ENCODE data around the gene ANO5. TPM values are rescaled to one million over a fixed set of nuclear protein-coding genes. Genes with fewer than 3 reads are reported as not detected.

Gene ANO5
- total RNA-seq, 1 donor from 2014 or later, result 6.2 TPM

DNA sequence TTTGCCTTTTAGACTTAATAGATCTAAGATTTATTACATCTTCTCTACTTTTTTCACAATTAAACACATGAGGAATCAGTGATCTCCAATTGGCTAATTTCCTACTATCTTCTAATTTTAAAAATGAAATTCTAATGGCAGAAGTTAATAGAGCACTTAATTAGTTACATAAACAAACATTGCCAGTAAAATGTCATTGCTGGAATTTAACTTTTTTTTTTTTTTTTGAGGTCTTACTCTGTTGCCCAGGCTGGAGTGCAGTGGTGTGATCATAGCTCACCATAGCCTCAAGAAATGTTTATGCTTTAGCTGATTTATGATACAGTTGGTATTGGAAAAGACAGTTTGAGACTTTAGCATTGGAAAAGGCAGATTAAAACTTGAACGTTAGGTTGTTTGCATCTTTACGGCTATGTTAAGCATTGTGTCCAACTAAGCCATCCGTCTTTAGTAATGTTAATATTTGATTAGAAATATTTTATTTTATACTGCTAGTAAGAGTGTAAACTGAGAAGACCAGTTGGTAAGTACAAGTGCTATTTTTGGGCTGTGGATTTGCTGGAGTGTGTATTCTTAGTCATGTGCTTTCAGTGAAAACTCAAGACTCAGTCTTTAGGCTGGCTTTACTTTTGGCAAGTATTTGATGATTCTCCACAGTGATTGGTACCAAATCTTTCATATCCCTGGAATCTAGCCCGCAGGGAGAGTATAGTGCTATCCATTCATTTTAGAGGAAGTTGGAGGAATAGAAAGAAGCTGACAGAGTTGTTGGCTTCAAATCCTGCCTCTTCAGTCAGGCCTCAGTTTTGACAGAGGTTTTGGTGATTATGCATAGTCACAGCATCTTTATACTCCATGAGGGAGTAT lies 4.5 kb downstream of the ANO5 start:
- Mint-ChIP-seq H3K36me3 (ENCODE audit: insufficient read depth) (no peaks in the 10 kb centered on the region), H3K27me3 (peaks cover 3% of the 10 kb centered on the region), H3K4me3 (ENCODE audit: low read depth) (no peak overlapping the region), H3K4me1 (ENCODE audit: low read depth) (peaks cover 8% of the 10 kb centered on the region), H3K9me3 (ENCODE audit: low read depth) (no peaks in the 10 kb centered on the region), H3K27ac (no peak overlapping the region)
- DNase-seq (ENCODE audit: low spot score, unreplicated experiment), result no peak
- TF ChIP-seq, protein P1, sequence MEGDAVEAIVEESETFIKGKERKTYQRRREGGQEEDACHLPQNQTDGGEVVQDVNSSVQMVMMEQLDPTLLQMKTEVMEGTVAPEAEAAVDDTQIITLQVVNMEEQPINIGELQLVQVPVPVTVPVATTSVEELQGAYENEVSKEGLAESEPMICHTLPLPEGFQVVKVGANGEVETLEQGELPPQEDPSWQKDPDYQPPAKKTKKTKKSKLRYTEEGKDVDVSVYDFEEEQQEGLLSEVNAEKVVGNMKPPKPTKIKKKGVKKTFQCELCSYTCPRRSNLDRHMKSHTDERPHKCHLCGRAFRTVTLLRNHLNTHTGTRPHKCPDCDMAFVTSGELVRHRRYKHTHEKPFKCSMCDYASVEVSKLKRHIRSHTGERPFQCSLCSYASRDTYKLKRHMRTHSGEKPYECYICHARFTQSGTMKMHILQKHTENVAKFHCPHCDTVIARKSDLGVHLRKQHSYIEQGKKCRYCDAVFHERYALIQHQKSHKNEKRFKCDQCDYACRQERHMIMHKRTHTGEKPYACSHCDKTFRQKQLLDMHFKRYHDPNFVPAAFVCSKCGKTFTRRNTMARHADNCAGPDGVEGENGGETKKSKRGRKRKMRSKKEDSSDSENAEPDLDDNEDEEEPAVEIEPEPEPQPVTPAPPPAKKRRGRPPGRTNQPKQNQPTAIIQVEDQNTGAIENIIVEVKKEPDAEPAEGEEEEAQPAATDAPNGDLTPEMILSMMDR (IDR thresholded peaks at IDR 0.05; ENCODE audit: unreplicated experiment), result no peak

DNA sequence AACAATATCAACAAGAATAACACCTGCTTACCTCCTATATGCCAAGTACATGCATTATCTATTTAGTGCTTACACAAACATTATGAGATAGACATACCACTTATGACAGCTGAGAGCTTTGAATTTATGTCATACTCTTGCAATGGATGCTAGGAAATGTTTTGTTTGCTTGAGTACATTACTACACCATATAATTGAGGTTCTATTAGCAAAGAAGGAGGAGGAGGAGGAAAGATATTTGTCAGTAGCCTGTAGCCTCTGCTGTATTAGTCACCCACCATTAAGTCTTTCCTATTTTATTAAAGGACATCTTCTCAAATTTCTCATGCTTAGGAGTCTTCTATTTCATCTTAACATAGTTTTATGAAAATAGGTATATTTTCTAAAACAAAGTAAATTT lies 6.4 kb downstream of the ANO5 start:
- TF ChIP-seq, protein P1 (IDR thresholded peaks at IDR 0.05; ENCODE audit: unreplicated experiment), result no peak
- H3K27me3 Mint-ChIP-seq, result peaks cover 3% of the 10 kb centered on the region
- H3K36me3 Mint-ChIP-seq (ENCODE audit: insufficient read depth), result no peaks in the 10 kb centered on the region
- H3K4me3 Mint-ChIP-seq (ENCODE audit: low read depth), result no peak overlapping the region
- no peak for DNase-seq (ENCODE audit: low spot score, unreplicated experiment)
- peaks cover 6% of the 10 kb centered on the region for H3K4me1 Mint-ChIP-seq (ENCODE audit: low read depth)
- H3K9me3 Mint-ChIP-seq (ENCODE audit: low read depth), result no peaks in the 10 kb centered on the region
- H3K27ac Mint-ChIP-seq, result no peak overlapping the region

DNA sequence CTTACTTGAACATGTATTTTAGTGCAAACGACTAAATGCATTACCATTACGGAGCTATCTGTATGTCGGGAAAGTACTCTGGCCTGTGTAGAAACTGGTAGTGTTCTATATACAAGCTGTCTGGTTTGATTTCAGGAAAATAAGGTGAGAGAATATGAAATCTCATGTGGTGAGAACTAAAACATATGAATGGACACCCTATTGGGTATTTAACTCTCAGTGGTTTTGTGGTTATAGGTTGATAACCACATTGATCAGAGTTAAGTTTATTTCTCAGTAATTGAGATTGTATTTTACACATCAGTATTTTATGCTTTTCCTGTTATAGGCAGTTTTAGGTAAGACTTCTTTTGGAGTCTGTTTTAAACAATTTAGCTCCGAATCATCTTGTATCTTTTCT lies 10.4 kb downstream of the ANO5 start:
- DNase-seq (ENCODE audit: low spot score, unreplicated experiment), result no peak
- no peaks in the 10 kb centered on the region for H3K27me3 Mint-ChIP-seq
- no peaks in the 10 kb centered on the region for H3K9me3 Mint-ChIP-seq (ENCODE audit: low read depth)
- no peak overlapping the region for H3K4me3 Mint-ChIP-seq (ENCODE audit: low read depth)
- H3K27ac Mint-ChIP-seq, result no peak overlapping the region
- no peaks in the 10 kb centered on the region for H3K4me1 Mint-ChIP-seq (ENCODE audit: low read depth)
- no peaks in the 10 kb centered on the region for H3K36me3 Mint-ChIP-seq (ENCODE audit: insufficient read depth)
- TF ChIP-seq, protein P1 (IDR thresholded peaks at IDR 0.05; ENCODE audit: unreplicated experiment), result no peak

DNA sequence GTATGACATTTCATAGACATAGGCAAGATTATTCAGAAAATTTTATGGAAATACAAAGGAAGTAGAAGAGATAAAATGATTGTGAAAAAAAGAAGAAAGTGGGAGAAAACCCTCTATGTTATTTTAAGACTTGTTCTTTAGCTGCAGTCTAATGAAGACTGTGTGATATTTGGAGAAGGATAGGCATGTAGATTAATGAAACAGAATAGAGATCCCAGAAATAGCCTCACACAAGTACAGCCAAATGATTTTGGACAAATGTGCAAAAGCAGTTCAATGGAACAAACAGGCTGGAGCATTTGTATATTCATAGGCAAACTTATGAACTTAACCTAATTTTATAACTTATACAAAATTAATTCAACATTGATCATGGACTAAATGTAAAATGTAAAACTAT lies 14.3 kb downstream of the ANO5 start:
- no peaks in the 10 kb centered on the region for H3K36me3 Mint-ChIP-seq (ENCODE audit: insufficient read depth)
- H3K9me3 Mint-ChIP-seq (ENCODE audit: low read depth), result no peaks in the 10 kb centered on the region
- no peak for DNase-seq (ENCODE audit: low spot score, unreplicated experiment)
- TF ChIP-seq, protein P1 (IDR thresholded peaks at IDR 0.05; ENCODE audit: unreplicated experiment), result no peak
- H3K4me1 Mint-ChIP-seq (ENCODE audit: low read depth), result no peaks in the 10 kb centered on the region
- no peak overlapping the region for H3K4me3 Mint-ChIP-seq (ENCODE audit: low read depth)
- no peak overlapping the region for H3K27ac Mint-ChIP-seq
- H3K27me3 Mint-ChIP-seq, result no peaks in the 10 kb centered on the region

DNA sequence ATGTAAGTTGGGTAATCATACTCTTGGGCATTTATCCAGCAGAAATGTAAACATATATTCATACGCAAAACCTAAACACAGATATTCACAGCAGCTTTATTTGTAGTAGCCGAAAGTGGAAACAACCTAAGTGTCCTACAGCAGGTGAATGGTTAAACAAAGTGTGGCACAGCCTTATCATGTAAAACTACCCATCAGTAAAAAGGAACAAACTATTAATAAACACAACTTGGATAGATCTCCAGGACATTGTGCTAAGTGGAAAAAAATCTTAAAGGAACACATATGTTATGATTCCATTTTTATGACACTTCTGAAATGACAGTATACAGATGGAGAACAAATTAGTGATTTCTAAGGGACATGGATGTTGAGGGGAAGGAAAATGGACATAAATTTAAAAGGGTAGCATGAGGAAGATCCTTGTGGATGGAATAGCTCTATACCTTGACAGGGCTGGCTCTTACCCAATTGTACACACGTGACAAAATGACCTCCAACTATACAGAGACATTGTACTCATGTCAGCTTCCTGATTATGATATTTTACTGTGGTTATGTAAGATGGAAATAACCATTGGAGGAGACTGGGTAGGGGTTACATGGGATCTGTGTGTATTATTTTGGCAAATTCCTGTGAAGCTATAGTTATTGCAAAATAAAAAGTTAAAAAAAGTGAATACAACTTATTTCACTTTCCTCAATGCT lies 15.4 kb downstream of the ANO5 start:
- Mint-ChIP-seq H3K4me1 (ENCODE audit: low read depth) (no peaks in the 10 kb centered on the region), H3K36me3 (ENCODE audit: insufficient read depth) (no peaks in the 10 kb centered on the region), H3K27me3 (no peaks in the 10 kb centered on the region), H3K27ac (no peak overlapping the region), H3K4me3 (ENCODE audit: low read depth) (no peak overlapping the region), H3K9me3 (ENCODE audit: low read depth) (no peaks in the 10 kb centered on the region)
- DNase-seq (ENCODE audit: low spot score, unreplicated experiment), result no peak
- TF ChIP-seq, protein P1 (IDR thresholded peaks at IDR 0.05; ENCODE audit: unreplicated experiment), result no peak

All from progenitor cell of endocrine pancreas (in vitro differentiated cells).